GM12878 (cell line): Measurements from ENCODE around the gene SPINK8. TPM values are rescaled to one million over a fixed set of nuclear protein-coding genes. Genes with fewer than 3 reads are reported as not detected.
"Not testable (repeated sequence)": the region's sequence is repeated elsewhere in the genome, so short reads cannot be mapped to it uniquely, and the experiment has no call there.

ENCODE experiments used
- ATAC-seq: fragments of 200-7000 bp; cut with Tn5 transposase; 3 replicates; pipeline ENCODE4 v1.9.1; 2020; ENCODE audit warnings: mild to moderate bottlenecking, moderate library complexity
- BruUV-seq: library from RNA; stranded (reverse); fragments of 400-500 nt; replicated peaks from 2 replicates; lab custom pipeline; 2021; lab: Mats Ljungman, UMichigan
- CTCF ChIA-PET: fragments of 300-600 bp; sonication (Branson Sonifier 250); formaldehyde crosslinking; extraction: SDS; loops from one replicate; lab custom pipeline; 2021; ENCODE audit warnings: inconsistent platforms; lab: Yijun Ruan, JAX
- POLR2A ChIA-PET: fragments of 350-600 bp; formaldehyde crosslinking; extraction: SDS; loops from one replicate; lab custom pipeline; 2021; ENCODE audit warnings: inconsistent platforms; lab: Charles Lee
- RAD21 ChIA-PET: fragments of 300-600 bp; sonication (Branson Sonifier 250); formaldehyde crosslinking; loops from one replicate; lab custom pipeline; 2023; ENCODE audit warnings: antibody characterized with exemption; ENCODE audit not compliant: unreplicated experiment; lab: Charles Lee
- SMC1A ChIA-PET: fragments of 300-600 bp; sonication (Branson Sonifier 250); formaldehyde crosslinking; loops from one replicate; lab custom pipeline; 2023; ENCODE audit not compliant: unreplicated experiment, uncharacterized antibody; lab: Charles Lee
- DNase-seq: peaks from one replicate; pipeline ENCODE4 v3.0.0-alpha.2; 2011; ENCODE audit warnings: low read depth, low spot score
- FAIRE-seq: peaks from 3 replicates; lab custom pipeline; 2011; peaks lifted over from hg19 to GRCh38; lab: Jason Lieb, UNC
- H2AFZ ChIP-seq: 2 replicates; pipeline ENCODE4 v1.6.0; 2011; ENCODE audit warnings: low read depth, low read length, control low read depth; ENCODE audit not compliant: control insufficient read depth
- H3K27ac ChIP-seq: 2 replicates; pipeline ENCODE4 v1.5.1; 2011; ENCODE audit warnings: control low read depth; ENCODE audit not compliant: control insufficient read depth, insufficient read depth
- H3K27me3 ChIP-seq, 2 experiments: replicated peaks in 1 of 2; 2 replicates each; pipeline versions ENCODE4 v1.6.0 to v1.6.1; 2011; ENCODE audit warnings: low read length in 1 of 2; ENCODE audit not compliant: control insufficient read depth in 2 of 2, insufficient read depth in 2 of 2
- H3K36me3 ChIP-seq, 2 experiments: 2 replicates each; pipeline ENCODE4 v1.5.1; 2011; ENCODE audit warnings: low read length in 1 of 2; ENCODE audit not compliant: control insufficient read depth in 2 of 2, insufficient read depth in 2 of 2
- H3K4me1 ChIP-seq: 2 replicates; pipeline ENCODE4 v1.6.1; 2011; ENCODE audit warnings: mild to moderate bottlenecking, low read length, moderate library complexity, mixed read lengths; ENCODE audit not compliant: control insufficient read depth, insufficient read depth
- H3K4me2 ChIP-seq: 2 replicates; pipeline ENCODE4 v1.6.0; 2011; ENCODE audit warnings: control low read depth; ENCODE audit not compliant: control insufficient read depth, insufficient read depth
- H3K4me3 ChIP-seq: fragments of 200-600 bp; sonication (generic); 2 replicates; pipeline ENCODE4 v1.5.1; 2016
- H3K79me2 ChIP-seq: 2 replicates; pipeline ENCODE4 v1.6.0; 2011; ENCODE audit warnings: low read length; ENCODE audit not compliant: control insufficient read depth, insufficient read depth
- H3K9ac ChIP-seq: 2 replicates; pipeline ENCODE4 v1.8.0; 2011; ENCODE audit warnings: low read length, control low read depth, mixed read lengths; ENCODE audit not compliant: control insufficient read depth, insufficient read depth
- H3K9me3 ChIP-seq: replicated peaks from 3 replicates; pipeline ENCODE4 v1.5.1; 2011; ENCODE audit warnings: mild to moderate bottlenecking, low read length; ENCODE audit not compliant: control insufficient read depth, insufficient read depth
- H4K20me1 ChIP-seq: 2 replicates; pipeline ENCODE4 v1.6.0; 2011; ENCODE audit not compliant: control insufficient read depth, insufficient read depth
- NFYB ChIP-seq: IDR thresholded peaks from 2 replicates; pipeline ENCODE4 v1.6.1; 2011; ENCODE audit warnings: low read depth, mild to moderate bottlenecking, low read length, improper control_type of control experiment, moderate library complexity; ENCODE audit not compliant: insufficient read depth
- POLR2A ChIP-seq: IDR thresholded peaks from 2 replicates; pipeline ENCODE4 v1.6.1; 2011; ENCODE audit warnings: low read depth, mild to moderate bottlenecking, low read length
- SMAD1 ChIP-seq: fragments of 450-650 bp; IDR thresholded peaks from 2 replicates; pipeline ENCODE4 v1.6.1; 2018; ENCODE audit warnings: mild to moderate bottlenecking, low read depth; ENCODE audit not compliant: partially characterized antibody
- SREBF2 ChIP-seq: IDR thresholded peaks from 2 replicates; pipeline ENCODE4 v1.6.1; 2012; ENCODE audit warnings: mild to moderate bottlenecking, low read length
- ZNF274 ChIP-seq: IDR thresholded peaks from one replicate; pipeline ENCODE4 v1.8.0; 2011; ENCODE audit not compliant: insufficient read length, insufficient read depth
- WGBS: methylation state at CpG from one replicate; pipeline ENCODE4 v1.1.6; 2016; ENCODE audit warnings: low lambda C conversion rate; ENCODE audit not compliant: insufficient replicate concordance, insufficient coverage; ENCODE audit errors: missing lambda C conversion rate; 5-methylcytosine and 5-hydroxymethylcytosine counted together
- in situ Hi-C: fragments of 300-500 bp; cut with MboI; formaldehyde crosslinking; loops from 9 replicates; pipeline ENCODE4 v1.14.3; 2018; ENCODE audit warnings: mixed read lengths
- intact Hi-C: fragments of 100-400 bp; cut with micrococcal nuclease; formaldehyde crosslinking; loops from one replicate; pipeline ENCODE4 v1.14.2; 2022; ENCODE audit not compliant: unreplicated experiment
- polyA plus RNA-seq, 11 experiments: library from polyadenylated mRNA; depleted of rRNA in 4 of 11; unstranded in 6 of 11; stranded (reverse) in 5 of 11; fragments of >200 nt; fragmentation: Nextera tagmentation in 4 of 11; fragmentation: Illumina TruSeq in 1 of 11; extraction: Ambion mirVana in 4 of 11; extraction: Trizol in 1 of 11; gene quantifications; 1 replicate in 1 of 11; 2 replicates in 10 of 11; pipeline versions ENCODE4 v1.2.1 to v1.2.3, GENCODE V29; 2011 to 2016; ENCODE audit warnings: inconsistent platforms in 2 of 11, missing spikeins in 2 of 11, low read depth in 1 of 11
- total RNA-seq, 4 experiments: library from RNA; depleted of rRNA in 3 of 4; stranded (reverse); fragments of >200 nt in 3 of 4; fragmentation: Illumina TruSeq in 1 of 4; extraction: Trizol in 1 of 4; gene quantifications; 2 replicates each; pipeline versions ENCODE4 v1.2.1 to v1.2.3, GENCODE V29; 2013 to 2021

Gene SPINK8
- total and polyA plus RNA-seq, 10 of the 15 experiments (the other 5 are each of a cell fraction or from before 2014, with no cell fraction given) = not detected

- no peaks in the 10 kb centered on the region; the same call in 2 of the 3 replicates for H3K9me3 ChIP-seq
- ATAC-seq (no peak), DNase-seq (no peak), FAIRE-seq (no peak)
- WGBS = 95% methylated on average over 38 of the region's 38 CpGs
- in situ Hi-C loops (loop anchor here (5.0 kb wide), 1 partner anchor 165 kb away; no protein-coding TSS in a partner anchor), intact Hi-C loops (loop anchor here (2.0 to 5.0 kb wide), 3 partner anchors 39 to 285 kb away; partner anchors contain the start of gene PFKFB4)
- no peaks in the 10 kb centered on the region for H4K20me1 ChIP-seq
- CTCF ChIA-PET = interaction anchor here (0.7 to 10.9 kb wide), 12 partner anchors 9 to 168 kb away, joined by 3 to 157 read pairs (median 5); partner anchors contain the start of genes CCDC51 and TMA7
- H3K79me2 ChIP-seq = no peaks in the 10 kb centered on the region
- RAD21 ChIA-PET = interaction anchor here (1.0 to 8.9 kb wide), 4 partner anchors 28 to 164 kb away, joined by 3 to 73 read pairs (median 18); no protein-coding TSS in a partner anchor
- H2AFZ ChIP-seq = no peak overlapping the region
- SMC1A ChIA-PET = interaction anchor here (0.6 to 6.0 kb wide), 6 partner anchors 29 to 164 kb away, joined by 3 to 65 read pairs (median 4); partner anchors contain the start of genes CDC25A and NME6
- no peak overlapping the region for H3K4me3 ChIP-seq
- POLR2A ChIA-PET = interaction anchor here (1.2 to 1.3 kb wide), 2 partner anchors 28 to 73 kb away, joined by 3 to 7 read pairs; no protein-coding TSS in a partner anchor
- H3K4me1 ChIP-seq = no peaks in the 10 kb centered on the region
- peak; percentile 23; the same call in 1 of the 2 replicates for TF ChIP-seq POLR2A
- no peak for TF ChIP-seq SMAD1
- no peak for TF ChIP-seq ZNF274
- no peak for TF ChIP-seq SREBF2
- no peaks in the 10 kb centered on the region for H3K27me3 ChIP-seq
- H3K4me2 ChIP-seq = no peak overlapping the region
- BruUV-seq = no TSS peak
- H3K36me3 ChIP-seq = peaks cover 15 to 24% of the 10 kb centered on the region in 2 experiments
- no peak overlapping the region for H3K9ac ChIP-seq
- no peak overlapping the region for H3K27ac ChIP-seq
Observed at GRCh38 chr3:48271763-48272498, 61.5 kb downstream of the SPINK8 start.

GRCh38 chr3:48271223-48271622 lies 62.2 kb downstream of the SPINK8 start:
- H4K20me1 ChIP-seq, H3K9me3 ChIP-seq, H3K27me3 ChIP-seq, H3K79me2 ChIP-seq, H3K4me2 ChIP-seq, H2AFZ ChIP-seq, H3K4me1 ChIP-seq, BruUV-seq, ATAC-seq, H3K4me3 ChIP-seq, DNase-seq, FAIRE-seq, H3K9ac ChIP-seq, H3K27ac ChIP-seq: not testable (repeated sequence)
- WGBS = 98% methylated on average over 10 of the region's 10 CpGs
- peak; percentile 76 for TF ChIP-seq NFYB
- peaks cover 15 to 26% of the 10 kb centered on the region in 2 experiments for H3K36me3 ChIP-seq
- in situ Hi-C loops (loop anchor here (5.0 kb wide), 1 partner anchor 166 kb away; no protein-coding TSS in a partner anchor), intact Hi-C loops (loop anchor here (5.0 kb wide), 2 partner anchors 236 to 286 kb away; partner anchors contain the start of gene PFKFB4)
- ChIA-PET SMC1A (interaction anchor here (0.8 to 6.0 kb wide), 6 partner anchors 29 to 165 kb away, joined by 3 to 65 read pairs (median 3); partner anchors contain the start of genes CDC25A and NME6), POLR2A (interaction anchor here (1.2 to 1.3 kb wide), 2 partner anchors 29 to 72 kb away, joined by 3 to 7 read pairs; no protein-coding TSS in a partner anchor), CTCF (interaction anchor here (0.9 to 10.9 kb wide), 9 partner anchors 9 to 169 kb away, joined by 3 to 157 read pairs (median 4); partner anchors contain the start of genes CCDC51 and TMA7), RAD21 (interaction anchor here (1.0 to 8.9 kb wide), 3 partner anchors 77 to 165 kb away, joined by 4 to 73 read pairs (median 33); no protein-coding TSS in a partner anchor)
